ENCODE measurements around the gene IFI27L1.

IFI27L1 gene

DNA sequence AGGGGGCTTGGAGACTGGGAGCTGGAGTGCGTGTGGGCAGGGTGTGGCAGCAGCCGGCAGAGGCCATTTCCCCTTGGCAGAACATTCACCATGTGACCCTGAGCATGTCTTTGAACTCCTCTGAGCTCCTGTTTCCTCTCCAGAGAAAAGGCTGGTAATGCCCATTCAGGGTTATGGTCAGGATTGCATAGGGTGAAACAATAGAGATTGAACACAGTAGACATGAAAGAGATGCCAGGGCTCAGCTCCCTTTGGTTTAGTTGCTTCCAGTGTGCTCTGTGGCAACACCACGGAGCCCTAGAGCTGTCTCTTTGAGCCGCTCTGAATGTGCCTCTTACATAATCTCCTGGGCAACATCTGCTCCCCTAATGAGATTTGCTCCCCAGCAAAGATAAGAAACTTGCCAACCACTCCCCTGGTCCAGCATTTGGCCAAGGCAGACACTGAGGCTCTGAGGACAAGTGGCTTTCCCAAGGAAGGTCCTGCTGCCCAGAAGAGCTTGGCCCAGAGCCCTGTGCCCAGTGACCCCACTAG lies 34.0 kb downstream of the IFI27L1 start:
- H3K79me2 ChIP-seq (ENCODE audit: control insufficient read depth, insufficient read depth, low read length, poor library complexity): no peaks in the 10 kb centered on the region
- H3K9ac ChIP-seq (ENCODE audit: low read length): no peak overlapping the region
- H4K8ac ChIP-seq (ENCODE audit: low read depth, low read length): no peak overlapping the region
- H3K36me3 ChIP-seq (ENCODE audit: control insufficient read depth in 1 of 2, insufficient read depth in 2 of 2, low read length in 2 of 2): no peaks in the 10 kb centered on the region
- H2BK120ac ChIP-seq (ENCODE audit: insufficient read depth, low read length, poor library complexity): no peak overlapping the region
- H2BK12ac ChIP-seq (ENCODE audit: low read length): no peak overlapping the region
- H2AFZ ChIP-seq (ENCODE audit: insufficient read depth, low read length, poor library complexity): no peak overlapping the region
- H3K23ac ChIP-seq (ENCODE audit: low read length): no peak overlapping the region
- DNase-seq: no peak
- no peak overlapping the region for H3K4me3 ChIP-seq (ENCODE audit: low read depth, low read length)
- no peaks in the 10 kb centered on the region for H3K27me3 ChIP-seq (ENCODE audit: insufficient read depth, low read length)
- H2AK5ac ChIP-seq (ENCODE audit: low read length): no peak overlapping the region
- H3K4me2 ChIP-seq (ENCODE audit: low read length): no peak overlapping the region
- no peak overlapping the region for H3K27ac ChIP-seq (ENCODE audit: low read depth, low read length)
- H3K4me1 ChIP-seq (ENCODE audit: control insufficient read depth in 1 of 2, insufficient read depth in 2 of 2, low read length in 2 of 2): no peaks in the 10 kb centered on the region
- no CpG with 5 or more reads among the region's 4 CpGs for WGBS (ENCODE audit: extremely low coverage, insufficient coverage, insufficient read length)
- peaks cover 2% of the 10 kb centered on the region for H3K9me3 ChIP-seq (ENCODE audit: insufficient read depth, low read depth, low read length)
- H2BK5ac ChIP-seq (ENCODE audit: low read depth, low read length, poor library complexity): no peak overlapping the region
- H3K79me1 ChIP-seq (ENCODE audit: low read length): no peaks in the 10 kb centered on the region
- no peak overlapping the region for H3K14ac ChIP-seq (ENCODE audit: low read length)
- no peak overlapping the region for H4K91ac ChIP-seq (ENCODE audit: low read depth, low read length)
- H4K12ac ChIP-seq (ENCODE audit: low read depth, low read length): no peak overlapping the region
- H3K4ac ChIP-seq (ENCODE audit: low read depth, low read length): no peak overlapping the region
- H3K18ac ChIP-seq (ENCODE audit: low read length): no peak overlapping the region

- Histone ChIP-seq H3K4ac (ENCODE audit: low read depth, low read length) (no peak overlapping the region), H3K4me2 (ENCODE audit: low read length) (no peak overlapping the region), H4K91ac (ENCODE audit: low read depth, low read length) (no peak overlapping the region), H3K23ac (ENCODE audit: low read length) (no peak overlapping the region), H4K12ac (ENCODE audit: low read depth, low read length) (no peak overlapping the region), H3K4me1 (ENCODE audit: control insufficient read depth in 1 of 2, insufficient read depth in 2 of 2, low read length in 2 of 2) (no peaks in the 10 kb centered on the region), H3K4me3 (ENCODE audit: low read depth, low read length) (no peak overlapping the region), H2BK12ac (ENCODE audit: low read length) (no peak overlapping the region), H3K79me1 (ENCODE audit: low read length) (no peaks in the 10 kb centered on the region), H3K9ac (ENCODE audit: low read length) (no peak overlapping the region), H2AK5ac (ENCODE audit: low read length) (no peak overlapping the region), H2BK120ac (ENCODE audit: insufficient read depth, low read length, poor library complexity) (no peak overlapping the region), H3K18ac (ENCODE audit: low read length) (no peak overlapping the region), H3K79me2 (ENCODE audit: control insufficient read depth, insufficient read depth, low read length, poor library complexity) (no peaks in the 10 kb centered on the region), H3K27me3 (ENCODE audit: insufficient read depth, low read length) (no peaks in the 10 kb centered on the region), H2AFZ (ENCODE audit: insufficient read depth, low read length, poor library complexity) (no peak overlapping the region), H3K36me3 (ENCODE audit: control insufficient read depth in 1 of 2, insufficient read depth in 2 of 2, low read length in 2 of 2) (no peaks in the 10 kb centered on the region), H3K27ac (ENCODE audit: low read depth, low read length) (no peak overlapping the region), H3K9me3 (ENCODE audit: insufficient read depth, low read depth, low read length) (peaks cover 3% of the 10 kb centered on the region), H3K14ac (ENCODE audit: low read length) (no peak overlapping the region), H2BK5ac (ENCODE audit: low read depth, low read length, poor library complexity) (no peak overlapping the region), H4K8ac (ENCODE audit: low read depth, low read length) (no peak overlapping the region)
- WGBS (ENCODE audit: extremely low coverage, insufficient coverage, insufficient read length): no CpG with 5 or more reads among the region's 15 CpGs
- no peak for DNase-seq
Observed at GRCh38 chr14:94115631-94116030, 34.5 kb downstream of the IFI27L1 start.

- Histone ChIP-seq H3K4me1 (ENCODE audit: control insufficient read depth in 1 of 2, insufficient read depth in 2 of 2, low read length in 2 of 2) (no peaks in the 10 kb centered on the region), H3K9me3 (ENCODE audit: insufficient read depth, low read depth, low read length) (peaks cover 4% of the 10 kb centered on the region), H3K27ac (ENCODE audit: low read depth, low read length) (no peak overlapping the region), H3K4me3 (ENCODE audit: low read depth, low read length) (no peak overlapping the region), H3K79me2 (ENCODE audit: control insufficient read depth, insufficient read depth, low read length, poor library complexity) (no peaks in the 10 kb centered on the region), H2BK5ac (ENCODE audit: low read depth, low read length, poor library complexity) (no peak overlapping the region), H4K12ac (ENCODE audit: low read depth, low read length) (no peak overlapping the region), H3K36me3 (ENCODE audit: control insufficient read depth in 1 of 2, insufficient read depth in 2 of 2, low read length in 2 of 2) (no peaks in the 10 kb centered on the region), H2BK120ac (ENCODE audit: insufficient read depth, low read length, poor library complexity) (no peak overlapping the region), H4K91ac (ENCODE audit: low read depth, low read length) (no peak overlapping the region), H3K4me2 (ENCODE audit: low read length) (no peak overlapping the region), H2BK12ac (ENCODE audit: low read length) (no peak overlapping the region), H3K9ac (ENCODE audit: low read length) (no peak overlapping the region), H3K14ac (ENCODE audit: low read length) (no peak overlapping the region), H3K4ac (ENCODE audit: low read depth, low read length) (no peak overlapping the region), H2AK5ac (ENCODE audit: low read length) (no peak overlapping the region), H3K27me3 (ENCODE audit: insufficient read depth, low read length) (no peaks in the 10 kb centered on the region), H4K8ac (ENCODE audit: low read depth, low read length) (no peak overlapping the region), H3K23ac (ENCODE audit: low read length) (no peak overlapping the region), H3K79me1 (ENCODE audit: low read length) (no peaks in the 10 kb centered on the region), H3K18ac (ENCODE audit: low read length) (no peak overlapping the region), H2AFZ (ENCODE audit: insufficient read depth, low read length, poor library complexity) (no peak overlapping the region)
- DNase-seq: no peak
- no CpG with 5 or more reads among the region's 10 CpGs for WGBS (ENCODE audit: extremely low coverage, insufficient coverage, insufficient read length)
Observed at GRCh38 chr14:94116701-94117100, 35.6 kb downstream of the IFI27L1 start.

DNA sequence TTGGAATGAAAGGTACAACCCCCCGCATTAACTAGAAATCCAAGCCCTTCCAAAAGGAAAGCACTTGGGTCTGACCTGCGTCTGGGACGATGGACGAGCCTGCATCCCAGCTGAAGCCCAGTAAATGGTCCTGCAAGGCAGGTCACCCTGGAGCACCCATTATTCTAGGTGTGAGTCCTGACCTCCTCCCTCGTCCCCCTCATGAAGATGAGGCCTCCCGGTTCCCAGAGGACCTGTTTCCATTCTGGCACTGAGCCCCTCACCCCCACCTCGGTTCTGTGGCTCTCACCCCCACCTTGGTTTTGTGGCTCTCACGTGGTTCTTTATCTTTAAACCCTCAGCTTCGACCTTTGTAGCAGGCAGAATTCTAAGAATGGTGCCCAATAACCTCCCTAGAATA lies 36.7 kb downstream of the IFI27L1 start:
- Histone ChIP-seq H3K36me3 (ENCODE audit: control insufficient read depth in 1 of 2, insufficient read depth in 2 of 2, low read length in 2 of 2) (no peaks in the 10 kb centered on the region), H3K4ac (ENCODE audit: low read depth, low read length) (no peak overlapping the region), H3K4me2 (ENCODE audit: low read length) (no peak overlapping the region), H3K79me1 (ENCODE audit: low read length) (no peaks in the 10 kb centered on the region), H4K8ac (ENCODE audit: low read depth, low read length) (no peak overlapping the region), H4K12ac (ENCODE audit: low read depth, low read length) (no peak overlapping the region), H3K9me3 (ENCODE audit: insufficient read depth, low read depth, low read length) (peaks cover 4% of the 10 kb centered on the region), H3K27ac (ENCODE audit: low read depth, low read length) (no peak overlapping the region), H4K91ac (ENCODE audit: low read depth, low read length) (no peak overlapping the region), H3K79me2 (ENCODE audit: control insufficient read depth, insufficient read depth, low read length, poor library complexity) (no peaks in the 10 kb centered on the region), H2AK5ac (ENCODE audit: low read length) (no peak overlapping the region), H3K9ac (ENCODE audit: low read length) (no peak overlapping the region), H2BK5ac (ENCODE audit: low read depth, low read length, poor library complexity) (no peak overlapping the region), H2BK120ac (ENCODE audit: insufficient read depth, low read length, poor library complexity) (no peak overlapping the region), H2AFZ (ENCODE audit: insufficient read depth, low read length, poor library complexity) (no peak overlapping the region), H3K23ac (ENCODE audit: low read length) (no peak overlapping the region), H3K18ac (ENCODE audit: low read length) (no peak overlapping the region), H3K27me3 (ENCODE audit: insufficient read depth, low read length) (no peaks in the 10 kb centered on the region), H3K4me3 (ENCODE audit: low read depth, low read length) (no peak overlapping the region), H2BK12ac (ENCODE audit: low read length) (no peak overlapping the region), H3K4me1 (ENCODE audit: control insufficient read depth in 1 of 2, insufficient read depth in 2 of 2, low read length in 2 of 2) (no peaks in the 10 kb centered on the region), H3K14ac (ENCODE audit: low read length) (no peak overlapping the region)
- DNase-seq: no peak
- WGBS (ENCODE audit: extremely low coverage, insufficient coverage, insufficient read length): no CpG with 5 or more reads among the region's 9 CpGs

All from trophoblast cell (in vitro differentiated cells and primary cell).